Loucy (cell line): ENCODE measurements around the gene QRSL1.

Experiments used
- CTCF ChIP-seq: fragments of 200-600 bp; sonication (generic); conservative IDR thresholded peaks from 2 replicates; pipeline ENCODE4 v1.5.1; 2014; ENCODE audit warnings: mild to moderate bottlenecking, antibody characterized with exemption, low read length
- EZH2phosphoT487 ChIP-seq: fragments of 200-600 bp; IDR thresholded peaks from 2 replicates; pipeline ENCODE4 v1.6.1; 2018; ENCODE audit warnings: antibody characterized with exemption, mild to moderate bottlenecking, moderate library complexity, borderline replicate concordance

- TF ChIP-seq CTCF, result no peak
- no peak for TF ChIP-seq EZH2phosphoT487
These were observed 8.3 kb upstream of the QRSL1 start for GRCh38 chr6:106620931-106621672.
